Measurements from ENCODE around the gene BROX.
"Not testable (repeated sequence)": the region's sequence is repeated elsewhere in the genome, so short reads cannot be mapped to it uniquely, and the experiment has no call there.

The BROX gene

GRCh38 chr1:222736972-222737371 is 24.6 kb downstream of the BROX start, which contains the start of gene FAM177B:
TSS of gene FAM177B (plus strand) at chr1:222737202. CDS start at chr1:222746546, 9,344 bp downstream.
- H3K9me3 ChIP-seq = no peaks in the 10 kb centered on the region
- peaks cover 5% of the 10 kb centered on the region; the same call in 1 of the 2 replicates for H3K36me3 ChIP-seq
- no peaks in the 10 kb centered on the region for H3K27me3 ChIP-seq
- no peak for TF ChIP-seq CTCF (IDR thresholded peaks at IDR 0.05; ENCODE audit: low read depth, low read length)
- H3K4me3 ChIP-seq (ENCODE audit: low read depth, low read length) = no peak within 1 kb of the TSS
- no peak for DNase-seq
- no peaks in the 10 kb centered on the region for H3K4me1 ChIP-seq

- H3K36me3 ChIP-seq = no peaks in the 10 kb centered on the region
- DNase-seq = no peak
- H3K4me1 ChIP-seq = no peaks in the 10 kb centered on the region
- no peaks in the 10 kb centered on the region for H3K27me3 ChIP-seq
- H3K4me3 ChIP-seq (ENCODE audit: low read depth, low read length) = no peak overlapping the region
- no peak for TF ChIP-seq CTCF (IDR thresholded peaks at IDR 0.05; ENCODE audit: low read depth, low read length)
- H3K9me3 ChIP-seq = no peaks in the 10 kb centered on the region
Observed at GRCh38 chr1:222739465-222739864, 27.1 kb downstream of the BROX start.

DNA sequence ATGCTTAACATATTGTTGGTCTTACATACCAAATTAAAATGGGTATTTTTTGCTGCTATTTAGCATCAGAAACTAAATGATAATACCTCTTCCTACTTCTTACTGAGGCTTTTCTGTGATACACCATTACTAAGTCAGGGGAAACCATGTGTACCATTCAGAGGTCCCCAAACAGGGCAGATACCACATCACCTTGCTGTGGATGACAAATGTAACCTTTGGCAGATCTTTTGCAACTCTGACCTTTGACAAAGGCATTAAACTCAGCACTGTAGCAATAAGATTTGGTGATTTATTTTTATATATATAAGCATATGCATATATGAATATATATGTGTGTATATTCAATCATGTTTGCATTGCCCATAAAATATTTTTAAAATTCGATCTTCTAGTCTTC is 27.6 kb downstream of the BROX start:
- TF ChIP-seq CTCF (IDR thresholded peaks at IDR 0.05; ENCODE audit: low read depth, low read length) = no peak
- no peak for DNase-seq
- no peaks in the 10 kb centered on the region for H3K27me3 ChIP-seq
- H3K9me3 ChIP-seq = no peaks in the 10 kb centered on the region
- H3K36me3 ChIP-seq = no peaks in the 10 kb centered on the region
- H3K4me1 ChIP-seq = no peaks in the 10 kb centered on the region
- no peak overlapping the region for H3K4me3 ChIP-seq (ENCODE audit: low read depth, low read length)

- not testable (repeated sequence) for H3K4me3 ChIP-seq (ENCODE audit: low read depth, low read length); DNase-seq; H3K36me3 ChIP-seq; H3K27me3 ChIP-seq; H3K9me3 ChIP-seq; H3K4me1 ChIP-seq
Observed at GRCh38 chr1:222741630-222742457, 29.5 kb downstream of the BROX start.

GRCh38 chr1:222749927-222750326 is 37.6 kb downstream of the BROX start:
- Histone ChIP-seq H3K4me1 (no peaks in the 10 kb centered on the region), H3K4me3 (ENCODE audit: low read depth, low read length) (no peak overlapping the region), H3K9me3 (no peaks in the 10 kb centered on the region), H3K27me3 (peaks cover 9% of the 10 kb centered on the region; the same call in 1 of the 2 replicates), H3K36me3 (no peaks in the 10 kb centered on the region)
- TF ChIP-seq CTCF (IDR thresholded peaks at IDR 0.05; ENCODE audit: low read depth, low read length) = no peak
- DNase-seq = no peak

DNA sequence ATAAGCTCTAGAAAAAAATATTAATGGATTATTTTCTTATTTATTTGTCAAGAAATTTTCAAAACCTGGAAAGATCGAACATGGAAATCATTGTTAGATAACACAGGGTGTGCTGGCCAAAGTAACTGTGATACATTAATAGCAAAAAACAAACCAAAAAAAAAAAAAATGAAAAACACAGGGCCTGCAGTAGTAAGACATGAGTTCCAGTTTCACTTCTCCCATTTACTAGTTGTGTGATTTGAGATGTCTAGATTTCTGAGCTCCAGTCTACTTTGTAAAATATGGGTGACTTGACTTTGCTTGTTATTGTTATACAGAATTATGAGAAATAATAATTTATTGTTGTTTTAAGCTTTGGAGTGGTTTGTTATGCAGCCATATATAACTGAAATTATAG is 38.3 kb downstream of the BROX start:
- no peak for TF ChIP-seq CTCF (IDR thresholded peaks at IDR 0.05; ENCODE audit: low read depth, low read length)
- H3K27me3 ChIP-seq = peaks cover 9% of the 10 kb centered on the region; the same call in 1 of the 2 replicates

More for the DNA sequence above, 38.3 kb downstream of the BROX start:
- Histone ChIP-seq H3K36me3 (no peaks in the 10 kb centered on the region), H3K9me3 (no peaks in the 10 kb centered on the region), H3K4me1 (no peaks in the 10 kb centered on the region), H3K4me3 (ENCODE audit: low read depth, low read length) (no peak overlapping the region)
- DNase-seq = no peak

All from BE2C (cell line).